Stimulated activated CD8-positive, alpha-beta memory T cell treated with anti-CD3 and anti-CD28 coated beads, Interleukin-4, amount 100 ng/mL, for 4 hours (primary cell): ENCODE measurements around the gene HHIPL2.

ENCODE experiments used
- DNase-seq, 2 donors: peaks; one replicate each; pipeline ENCODE4 v3.0.0-alpha.2; 2020; ENCODE audit warnings: low read depth in 2 of 2, low spot score in 1 of 2

Gene HHIPL2

DNA sequence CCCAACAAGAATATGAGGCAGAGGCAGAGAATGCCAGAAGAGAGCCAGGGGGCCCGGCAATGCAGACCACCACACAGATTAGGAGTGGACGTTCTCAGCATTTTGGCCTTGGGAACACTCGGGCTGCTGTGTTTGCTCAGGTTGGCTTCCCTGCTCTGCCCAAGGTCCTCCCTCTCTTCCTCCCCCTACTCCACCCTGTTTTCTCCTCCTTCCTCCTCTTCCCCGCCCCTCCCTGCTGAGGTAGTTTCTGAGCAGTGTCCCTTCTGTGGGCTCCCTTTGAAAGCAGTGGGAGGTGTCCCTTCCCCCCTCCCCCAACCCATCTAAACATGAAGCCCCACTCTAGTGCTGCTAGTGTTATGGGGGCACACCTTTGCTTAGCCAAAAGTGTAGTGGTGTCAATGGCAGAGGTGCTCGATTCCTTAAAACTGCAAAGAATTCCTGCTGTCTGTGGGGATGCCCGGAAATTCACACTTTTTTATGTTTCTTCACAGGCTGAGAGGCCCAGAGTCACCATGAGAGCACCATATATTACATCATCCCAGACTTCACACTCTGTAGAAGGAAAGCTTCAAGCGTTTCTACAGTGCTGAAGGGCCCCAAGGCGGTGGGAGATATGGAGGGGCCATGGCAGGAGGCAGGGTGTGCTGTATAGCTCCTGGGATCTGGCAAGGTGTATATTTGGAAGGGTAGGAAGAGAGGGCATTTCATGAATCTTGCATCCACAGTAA is at the start of gene HHIPL2:
Gene HHIPL2, minus strand, starts transcription at position 161 of the 728 bp plus-strand sequence. Its CDS starts 60 bp downstream, at position 101.
- DNase-seq: no peak

DNA sequence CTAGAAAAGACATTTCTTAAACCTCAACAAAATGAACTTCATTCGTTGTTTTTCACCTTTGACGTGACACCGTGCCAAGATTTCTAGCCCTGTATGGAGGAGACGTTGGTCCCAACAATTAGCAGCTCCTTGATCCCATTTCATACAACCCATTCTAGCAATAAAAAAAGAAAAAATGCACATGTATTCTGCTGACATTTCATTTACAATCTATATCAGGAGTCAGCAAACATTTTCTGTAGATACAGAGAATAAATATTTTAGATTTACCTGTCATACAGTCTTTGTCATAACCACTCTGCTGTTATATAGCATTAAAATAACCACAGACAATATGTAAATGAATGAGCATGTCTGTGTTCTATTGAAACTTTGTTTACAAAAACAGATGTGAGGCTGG is 48.8 kb upstream of the HHIPL2 start:
- no peak for DNase-seq

DNA sequence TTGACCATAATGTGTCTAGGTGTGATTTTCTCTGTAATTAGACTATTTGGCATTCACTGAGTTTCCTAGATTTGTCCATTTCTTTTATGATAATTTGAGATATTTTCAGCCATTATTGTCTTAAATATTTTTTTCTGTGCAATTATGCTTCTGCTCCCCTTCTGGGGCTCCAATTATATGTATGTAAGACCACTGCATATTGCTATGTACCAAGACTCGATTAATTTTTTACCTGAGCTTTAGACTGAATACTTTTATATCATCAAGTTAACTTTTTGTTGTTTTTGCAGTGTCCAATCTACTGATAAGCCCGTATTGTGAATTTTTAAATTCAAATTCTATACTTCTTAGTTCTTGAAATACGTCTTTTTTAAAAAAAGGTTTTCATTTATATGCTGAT is 46.9 kb upstream of the HHIPL2 start:
- no peak for DNase-seq

DNA sequence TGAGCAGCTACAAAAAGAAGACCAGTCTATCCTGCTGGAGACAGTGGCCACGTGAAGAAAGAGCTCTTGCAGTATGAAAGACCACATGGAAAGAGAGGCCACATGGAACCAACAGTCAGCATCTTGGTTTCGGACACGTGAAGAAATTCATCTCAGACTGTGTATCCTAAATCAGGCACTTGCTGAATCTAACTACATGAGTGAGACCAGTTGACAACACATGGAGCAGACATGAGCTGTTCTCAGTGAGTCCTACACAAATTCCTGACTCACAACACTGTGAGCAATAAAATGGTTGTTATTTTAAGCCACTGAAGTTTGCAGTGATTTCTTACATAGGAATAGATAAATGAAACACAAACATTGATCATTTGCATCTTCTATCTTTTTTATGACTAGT is 44.3 kb upstream of the HHIPL2 start:
- DNase-seq: no peak

DNA sequence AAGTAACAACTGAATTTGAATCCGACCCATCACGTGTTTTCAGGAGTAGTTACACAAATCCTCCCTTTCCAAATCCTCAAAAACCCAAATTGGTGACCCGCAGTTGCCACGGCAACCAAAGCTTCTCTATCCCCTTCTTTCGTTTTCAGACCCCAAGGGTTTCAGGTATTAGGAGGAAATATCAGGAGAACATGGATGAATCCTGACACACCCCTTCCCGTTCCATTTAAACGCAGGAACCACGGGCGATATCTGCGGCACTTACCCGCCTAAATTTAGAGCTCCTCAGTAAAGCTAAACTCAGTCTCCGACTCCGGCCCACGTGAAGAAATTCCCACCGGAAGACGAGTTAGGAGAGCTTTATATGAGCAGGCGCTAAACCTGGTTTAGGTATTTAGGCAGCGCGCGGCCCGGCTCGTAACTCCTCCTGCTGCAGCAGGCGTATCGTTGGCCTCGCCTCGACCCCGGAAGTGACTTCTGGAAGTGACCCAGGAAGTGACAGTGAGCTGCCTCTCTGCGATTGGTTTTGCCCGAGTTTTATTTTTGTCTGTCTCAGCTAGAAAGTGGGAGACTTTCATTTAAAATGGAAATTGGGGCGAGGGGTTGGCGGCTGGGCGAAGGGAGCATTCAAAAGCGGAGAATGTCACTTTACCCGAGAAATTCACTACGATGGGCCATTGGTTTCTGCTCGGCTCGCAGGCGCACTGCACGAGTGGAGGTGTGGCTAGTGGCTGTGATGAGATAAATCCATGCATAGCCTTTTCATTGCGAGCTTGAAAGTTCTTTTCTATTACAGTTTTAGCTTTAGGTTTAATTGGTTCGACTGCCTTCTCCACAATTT is 41.8 kb upstream of the HHIPL2 start, which contains the start of gene TAF1A:
Gene TAF1A, minus strand, starts transcription at position 472 of the 841 bp plus-strand sequence.
- peak; percentile 62 to 68 for DNase-seq

DNA sequence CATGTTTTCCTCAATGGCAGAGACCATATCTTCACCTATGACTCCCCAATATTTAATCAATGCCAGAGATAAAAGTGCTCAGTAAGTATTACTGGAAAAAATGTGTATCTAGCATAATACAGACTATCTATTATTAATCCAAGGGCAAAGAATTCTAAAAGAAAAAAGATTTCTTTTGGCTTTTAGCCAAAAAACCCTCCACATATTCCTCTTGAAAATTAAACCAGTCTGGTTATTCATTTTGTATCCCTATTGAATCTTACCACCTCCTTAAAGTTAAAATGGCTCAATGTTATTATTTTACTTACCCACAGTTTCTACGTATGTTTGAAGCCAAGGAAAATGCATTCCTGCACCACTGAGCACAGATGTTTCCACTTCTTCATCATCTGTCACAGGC is 40.2 kb upstream of the HHIPL2 start:
- DNase-seq: no peak

DNA sequence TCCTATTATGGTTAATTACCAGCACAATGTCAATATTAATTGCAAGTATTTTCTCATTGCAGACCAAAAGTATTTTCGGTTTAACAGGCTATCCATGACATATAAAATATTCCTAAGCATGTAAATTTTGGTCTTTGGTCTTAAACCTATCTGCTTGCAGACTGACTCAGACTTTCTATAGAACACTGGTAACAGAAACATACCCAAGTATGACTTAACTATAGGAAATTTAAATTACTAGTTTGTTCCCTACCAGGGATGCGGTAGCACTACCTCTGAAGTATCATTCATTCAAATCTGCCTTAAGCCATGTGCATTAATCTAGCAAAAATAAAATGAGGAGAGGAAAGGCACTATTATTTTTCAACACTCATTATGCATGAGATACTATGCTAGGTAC is 38.9 kb upstream of the HHIPL2 start:
- DNase-seq: no peak

DNA sequence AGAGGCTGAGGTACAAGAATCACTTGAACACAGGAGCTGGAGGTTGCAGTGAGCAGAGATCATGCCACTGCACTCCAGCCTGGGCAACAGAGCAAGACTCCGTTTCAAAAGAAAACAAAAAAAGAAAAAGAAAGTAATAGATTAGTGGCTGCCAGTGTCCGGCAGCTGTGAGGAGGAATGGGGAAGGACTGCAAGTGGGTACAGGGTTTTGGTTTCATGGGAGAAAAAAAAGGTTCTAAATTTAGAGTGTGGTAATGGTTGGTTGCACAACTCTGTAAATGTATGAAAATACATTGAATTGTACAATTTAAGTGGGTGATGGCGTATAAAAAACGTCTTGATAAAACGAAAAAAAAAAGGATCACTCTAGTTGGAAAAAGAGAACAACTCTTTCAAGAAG is 35.2 kb upstream of the HHIPL2 start:
- DNase-seq: no peak

DNA sequence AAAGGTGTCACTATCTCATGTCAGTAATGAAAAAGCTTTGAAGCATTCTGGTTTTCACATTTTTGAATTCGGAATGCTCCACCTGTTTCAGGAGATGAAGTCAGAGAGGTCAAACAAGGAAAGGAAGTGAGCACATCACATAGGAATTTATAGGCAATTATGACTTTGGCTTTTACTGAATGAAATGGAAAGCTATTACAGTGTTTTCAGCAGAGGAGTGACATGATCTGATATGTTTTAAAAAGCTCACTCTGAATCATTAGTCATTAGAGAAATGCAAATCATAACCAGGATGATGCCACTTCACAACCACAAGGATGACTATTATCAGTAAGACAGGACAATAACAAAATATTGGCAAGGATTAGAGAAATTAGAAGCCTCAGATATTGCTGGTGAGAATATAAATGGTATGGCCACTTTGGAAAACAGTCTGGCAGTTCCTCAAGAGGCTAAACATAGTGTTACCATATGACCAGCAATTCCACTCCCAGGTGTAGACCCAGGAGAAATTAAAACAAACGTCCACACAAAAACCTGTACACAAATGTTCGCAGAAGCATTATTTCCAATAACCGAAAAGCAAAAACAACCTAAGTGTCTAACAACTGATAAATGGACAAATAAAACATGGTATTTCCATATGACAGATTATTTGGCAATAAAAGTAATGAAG is 34.3 kb upstream of the HHIPL2 start:
- DNase-seq: no peak

DNA sequence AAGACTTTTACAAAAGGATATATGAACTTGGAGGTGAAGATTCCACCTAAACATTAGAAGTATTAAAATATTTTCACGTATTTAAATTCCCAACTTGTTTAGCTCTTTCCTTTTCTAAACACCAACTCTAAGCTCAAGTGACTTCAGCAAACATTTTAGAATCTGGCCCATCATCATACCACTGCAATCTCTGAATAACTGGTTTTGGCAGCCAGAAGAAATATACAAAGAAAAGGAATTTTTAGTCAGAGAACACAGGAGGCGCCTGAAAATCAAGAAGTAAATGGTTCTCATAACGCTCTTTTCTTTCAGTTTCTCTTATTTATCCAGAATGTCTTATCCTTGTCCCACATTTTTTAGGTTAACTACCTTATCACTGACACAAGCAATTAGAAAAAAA is 31.4 kb upstream of the HHIPL2 start:
- no peak for DNase-seq

DNA sequence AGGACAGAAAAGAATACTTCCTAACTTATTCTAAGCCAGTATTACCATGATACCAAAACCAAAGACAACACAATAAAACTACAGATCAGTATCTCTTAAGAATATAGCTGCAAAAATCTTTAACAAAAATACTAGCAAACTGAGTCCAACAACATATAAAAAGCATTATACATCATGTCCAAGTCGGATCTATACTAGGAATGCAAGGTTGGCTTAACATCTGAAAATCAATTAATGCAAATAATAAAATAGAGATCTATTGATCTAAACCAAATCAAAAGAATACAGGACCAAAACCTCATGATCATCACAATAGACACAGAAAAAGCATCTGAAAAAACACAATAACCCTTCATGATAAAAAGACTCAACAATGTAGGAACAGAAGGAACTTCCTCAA is 22.9 kb upstream of the HHIPL2 start:
- DNase-seq: no peak

DNA sequence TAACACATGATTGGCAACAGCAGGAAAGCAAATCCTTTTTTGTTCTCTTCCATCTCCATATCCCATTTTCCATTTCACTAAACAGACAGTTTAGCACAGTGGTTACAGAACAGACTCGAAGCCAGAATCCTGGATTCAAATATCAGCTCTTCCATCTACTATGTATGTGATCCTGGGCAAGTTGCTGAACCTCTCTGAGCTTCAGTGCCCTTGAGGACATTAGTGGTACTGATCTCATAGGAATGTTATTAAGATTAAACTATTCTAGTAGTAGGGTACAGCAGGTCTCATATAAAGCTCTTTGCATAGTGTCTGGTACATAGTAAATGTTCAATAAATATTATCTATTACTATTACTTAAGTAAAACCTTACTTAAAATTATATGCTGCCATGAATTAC is 13.8 kb upstream of the HHIPL2 start:
- DNase-seq: no peak

DNA sequence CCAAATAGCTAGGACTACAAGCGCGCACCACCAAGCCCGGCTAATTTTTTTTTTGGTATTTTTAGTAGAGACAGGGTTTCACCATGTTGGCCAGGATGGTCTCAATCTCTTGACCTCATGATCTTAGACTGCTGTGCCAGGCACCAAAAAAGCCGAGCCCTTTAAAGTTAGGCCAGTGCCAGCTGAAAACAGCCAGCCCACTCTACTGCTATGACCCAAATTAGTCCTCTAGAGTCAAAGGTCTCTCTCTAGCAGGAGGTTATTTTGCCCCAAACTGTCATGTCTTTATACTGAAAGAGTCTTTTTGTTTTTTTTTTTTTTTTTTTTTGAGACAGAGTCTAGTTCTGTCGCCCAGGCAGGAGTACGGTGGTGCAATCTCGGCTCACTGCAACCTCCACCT is 9.7 kb upstream of the HHIPL2 start:
- no peak for DNase-seq

DNA sequence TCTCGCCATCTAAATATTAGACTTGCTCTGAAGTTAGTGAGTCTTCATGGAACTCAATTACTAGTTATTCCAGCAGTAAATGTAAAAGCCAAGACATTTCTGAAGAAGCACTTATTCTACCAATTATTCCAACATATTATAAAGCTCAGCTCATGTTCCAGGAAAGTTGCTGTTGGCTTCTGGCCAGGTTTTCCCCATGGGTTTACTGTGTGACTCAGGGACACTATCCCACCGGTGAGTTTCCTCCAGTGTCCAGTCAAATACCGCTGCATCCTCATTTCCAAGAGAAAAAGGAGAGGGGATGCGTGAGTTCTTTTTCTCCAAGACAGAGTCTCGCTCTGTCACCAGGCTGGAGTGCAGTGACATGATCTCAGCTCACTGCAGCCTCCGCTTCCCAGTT is 9.2 kb upstream of the HHIPL2 start:
- no peak for DNase-seq

DNA sequence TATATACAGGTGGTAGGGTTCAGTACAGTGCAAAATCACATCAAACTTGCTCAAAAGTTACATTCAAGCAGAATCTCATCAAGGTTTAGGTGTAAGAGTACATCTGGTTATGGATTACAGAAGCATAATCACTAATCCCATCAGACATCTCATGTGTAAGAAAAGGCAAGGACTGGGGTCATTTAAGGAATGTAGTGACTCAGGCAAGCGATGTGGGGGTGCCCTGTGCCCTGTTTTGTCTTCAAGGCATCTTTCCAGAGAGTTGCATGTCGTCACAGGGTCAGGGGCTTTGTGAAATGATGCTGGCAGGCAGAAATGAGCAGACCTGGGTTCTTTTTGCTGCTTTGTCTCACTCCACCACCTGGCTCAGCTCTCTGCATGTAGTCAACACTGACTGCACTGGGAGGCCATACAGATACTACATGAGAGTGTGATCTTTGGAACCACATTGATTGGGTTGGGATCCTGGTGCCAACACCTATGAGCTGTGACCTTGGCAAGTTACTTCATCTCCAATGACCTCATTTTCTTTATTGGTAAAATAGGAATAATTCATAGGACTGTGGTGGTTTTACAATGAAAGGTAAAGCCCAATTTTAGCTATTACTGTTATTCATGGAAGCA is 8.2 kb upstream of the HHIPL2 start:
- no peak for DNase-seq

DNA sequence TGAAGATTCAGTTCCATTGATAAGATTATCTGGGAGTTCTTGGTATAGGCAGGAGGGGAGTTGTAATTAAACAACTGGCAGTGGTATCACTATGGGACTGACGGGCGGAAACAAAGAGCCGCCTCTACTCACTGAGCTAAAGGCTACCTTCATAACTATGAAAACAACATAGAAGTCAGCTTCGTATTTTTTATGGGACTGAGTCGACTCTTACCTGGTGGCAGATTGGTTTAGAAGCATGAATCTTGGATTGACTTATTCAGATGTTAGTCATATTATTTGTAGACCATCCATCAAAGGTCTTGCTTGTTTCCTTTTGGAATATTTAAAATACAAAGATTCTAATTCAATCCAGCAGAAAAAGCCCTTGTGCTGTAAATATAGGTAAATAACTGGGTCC is 6.3 kb upstream of the HHIPL2 start:
- DNase-seq: no peak

DNA sequence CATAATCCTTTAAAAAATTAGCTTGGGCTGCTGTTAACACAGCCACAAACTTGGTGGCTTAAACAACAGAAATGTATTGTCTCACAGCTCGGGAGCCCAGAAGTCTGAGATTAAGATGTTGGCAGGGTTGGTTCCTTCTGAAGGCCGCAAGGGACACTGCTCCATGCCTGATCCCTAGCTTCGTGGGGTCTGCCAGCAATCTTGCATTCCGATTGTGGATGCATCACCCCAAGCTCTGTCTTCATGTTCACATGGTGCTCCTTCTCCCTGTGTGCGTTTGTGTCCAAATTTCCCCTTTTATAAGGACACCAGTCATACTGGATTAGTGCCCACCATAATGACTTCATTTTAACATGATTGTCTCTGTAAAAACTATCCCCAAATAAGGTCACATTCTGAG is 5.0 kb upstream of the HHIPL2 start:
- no peak for DNase-seq

DNA sequence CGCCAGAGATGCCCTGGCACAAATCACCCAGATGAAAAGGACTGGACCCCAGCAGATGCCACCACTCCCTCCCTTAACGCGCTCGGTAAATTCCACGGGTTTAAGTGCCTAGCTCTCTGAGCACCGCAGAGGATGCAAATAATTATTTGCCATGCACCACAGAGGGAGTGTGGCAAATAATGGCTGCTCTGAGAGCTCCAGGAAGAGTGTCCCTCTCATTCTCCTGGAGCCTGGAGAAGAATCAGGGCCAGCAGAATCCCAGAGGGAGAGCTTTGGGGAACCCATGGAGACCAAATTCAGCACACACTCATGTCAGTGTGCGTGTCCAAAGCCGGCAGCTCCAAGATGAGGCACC is 667 bp downstream of the HHIPL2 start:
- DNase-seq: no peak

DNA sequence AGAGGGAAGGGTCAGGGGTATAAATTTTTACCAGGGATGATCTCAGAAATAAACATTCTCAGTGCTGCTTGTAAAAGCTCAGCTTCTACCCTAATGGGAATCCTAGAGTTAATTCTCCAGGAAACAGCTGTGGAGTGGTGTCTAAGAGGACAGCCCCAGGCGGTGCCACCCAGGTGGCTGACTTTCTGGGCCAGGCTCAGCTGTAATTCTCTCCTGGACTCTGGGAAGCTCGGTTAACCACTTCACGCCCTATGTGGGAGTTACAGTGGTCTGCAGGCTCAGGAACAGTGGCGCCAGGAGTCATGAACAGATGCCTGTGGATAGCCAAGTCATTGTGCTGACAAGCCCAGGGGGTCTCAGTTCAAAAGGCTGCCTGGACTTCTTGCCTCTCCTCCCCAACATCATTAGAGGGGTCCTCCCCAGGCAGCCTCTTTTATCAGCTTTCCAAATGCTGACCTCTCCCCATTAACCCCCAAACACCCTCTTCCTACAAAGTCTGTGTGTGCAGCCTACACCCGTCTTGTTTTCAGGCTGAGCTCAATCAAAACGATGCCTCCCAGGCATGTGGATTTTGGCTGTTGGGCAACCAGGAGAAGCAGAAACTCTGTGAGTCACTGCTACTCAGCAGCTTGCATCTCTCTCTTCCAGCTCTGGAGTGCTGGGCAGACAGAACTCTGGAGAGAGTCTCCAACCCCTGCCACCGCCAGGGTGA is 1.2 kb downstream of the HHIPL2 start:
- no peak for DNase-seq

DNA sequence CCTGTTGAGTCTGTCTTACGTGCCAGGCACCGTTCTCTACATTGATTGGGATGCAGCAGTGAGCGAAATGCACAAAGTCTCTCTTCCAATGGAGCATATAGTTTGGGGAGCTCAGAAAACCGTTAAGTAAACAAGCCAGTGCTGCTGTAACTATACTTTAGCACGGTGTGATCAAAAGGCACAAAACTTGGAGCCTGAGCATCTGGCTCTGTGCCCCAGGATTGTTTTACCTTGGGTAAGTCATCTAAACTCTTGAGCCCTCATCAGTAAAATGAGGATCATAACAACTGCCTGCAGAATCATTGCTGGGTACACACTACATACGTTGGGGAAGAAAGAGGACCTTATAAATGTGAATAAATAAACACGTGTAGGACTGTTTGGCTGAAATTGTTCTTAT is 1.8 kb downstream of the HHIPL2 start:
- no peak for DNase-seq

DNA sequence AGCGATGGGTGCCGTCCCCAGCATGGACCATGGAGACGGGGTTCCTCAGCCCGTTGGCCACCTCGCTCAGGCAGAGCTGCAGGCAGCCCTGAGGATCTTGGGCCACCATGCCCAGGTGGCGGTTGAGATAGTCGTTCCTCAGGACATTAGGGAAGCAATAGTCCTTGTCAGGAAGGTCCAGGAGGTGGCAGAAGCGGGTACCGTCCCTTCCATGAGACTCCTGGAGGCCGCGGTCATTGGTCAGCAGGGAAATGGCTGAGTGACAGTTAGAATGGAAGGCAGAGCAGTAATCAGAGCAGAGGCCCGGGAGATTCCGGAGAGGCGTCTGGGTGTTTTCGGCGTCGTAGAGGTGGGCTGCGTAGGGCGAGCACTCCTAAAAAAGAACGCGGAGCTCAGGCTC is 4.1 kb downstream of the HHIPL2 start:
- no peak for DNase-seq
